Measurements from ENCODE around the gene WDFY3.

DNA sequence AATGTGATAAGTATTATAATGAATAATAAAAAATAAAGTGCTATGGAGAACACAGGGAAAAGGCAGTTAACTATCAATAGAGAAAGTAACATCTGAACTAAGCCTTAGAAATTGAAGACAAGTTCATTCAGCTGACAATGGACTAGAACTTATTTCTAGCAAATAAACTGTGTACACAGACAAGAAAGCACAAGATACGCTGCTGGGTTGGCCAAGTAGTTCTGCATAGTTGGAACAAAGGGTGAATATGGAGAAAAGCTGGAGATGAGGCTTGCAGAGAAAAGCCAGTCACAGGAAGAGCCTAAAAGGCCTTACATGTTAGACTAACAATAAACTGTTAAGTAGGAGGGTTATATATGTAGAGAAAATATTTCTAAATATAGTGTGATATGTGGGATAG is 71.2 kb downstream of the WDFY3 start:
- TF ChIP-seq, protein P1, sequence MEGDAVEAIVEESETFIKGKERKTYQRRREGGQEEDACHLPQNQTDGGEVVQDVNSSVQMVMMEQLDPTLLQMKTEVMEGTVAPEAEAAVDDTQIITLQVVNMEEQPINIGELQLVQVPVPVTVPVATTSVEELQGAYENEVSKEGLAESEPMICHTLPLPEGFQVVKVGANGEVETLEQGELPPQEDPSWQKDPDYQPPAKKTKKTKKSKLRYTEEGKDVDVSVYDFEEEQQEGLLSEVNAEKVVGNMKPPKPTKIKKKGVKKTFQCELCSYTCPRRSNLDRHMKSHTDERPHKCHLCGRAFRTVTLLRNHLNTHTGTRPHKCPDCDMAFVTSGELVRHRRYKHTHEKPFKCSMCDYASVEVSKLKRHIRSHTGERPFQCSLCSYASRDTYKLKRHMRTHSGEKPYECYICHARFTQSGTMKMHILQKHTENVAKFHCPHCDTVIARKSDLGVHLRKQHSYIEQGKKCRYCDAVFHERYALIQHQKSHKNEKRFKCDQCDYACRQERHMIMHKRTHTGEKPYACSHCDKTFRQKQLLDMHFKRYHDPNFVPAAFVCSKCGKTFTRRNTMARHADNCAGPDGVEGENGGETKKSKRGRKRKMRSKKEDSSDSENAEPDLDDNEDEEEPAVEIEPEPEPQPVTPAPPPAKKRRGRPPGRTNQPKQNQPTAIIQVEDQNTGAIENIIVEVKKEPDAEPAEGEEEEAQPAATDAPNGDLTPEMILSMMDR (IDR thresholded peaks at IDR 0.05): no peak
- no peak for TF ChIP-seq POLR2A (IDR thresholded peaks at IDR 0.05)

All from uterus (tissue), 2 donors.